GM19238 (cell line): ENCODE results near the gene KIF26B.
"Not testable (repeated sequence)": the region's sequence is repeated elsewhere in the genome, so short reads cannot be mapped to it uniquely, and the experiment has no call there.

ENCODE experiments used
- DNase-seq: peaks from one replicate; pipeline ENCODE4 v3.0.0; 2011; ENCODE audit warnings: low spot score; ENCODE audit not compliant: insufficient read length

KIF26B gene

DNA sequence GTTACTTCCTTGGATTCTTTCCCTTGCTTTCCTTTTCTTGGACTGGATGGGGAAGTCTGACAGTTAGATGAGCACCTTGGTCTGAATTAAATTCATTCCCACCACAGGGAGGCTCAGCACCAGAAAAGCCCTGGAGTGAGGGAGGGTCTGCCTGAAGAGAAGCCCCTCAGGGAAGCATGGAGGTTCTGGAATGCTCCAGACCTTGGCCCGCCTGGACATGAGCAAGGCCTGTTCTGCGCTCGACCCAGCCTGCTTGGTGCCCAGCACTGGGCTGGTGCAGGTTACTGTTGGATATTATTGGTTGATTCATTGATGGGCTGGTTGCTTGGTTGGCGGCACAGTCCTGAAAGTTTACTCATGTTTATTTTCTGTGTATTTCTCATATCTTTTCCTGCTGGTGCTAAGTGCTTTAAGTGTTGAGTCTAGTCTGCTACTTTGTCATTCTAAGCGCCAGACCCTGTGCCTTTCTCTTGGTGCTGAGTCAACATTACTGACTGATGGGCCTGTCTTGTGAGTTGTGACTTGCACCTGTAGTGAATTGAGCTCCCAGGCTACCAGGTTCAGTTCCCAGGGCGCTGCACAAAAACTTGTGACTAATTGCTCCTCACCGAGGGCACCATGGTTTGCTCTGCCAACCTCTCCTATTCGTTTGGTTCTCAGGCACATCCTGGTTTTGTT lies 538.5 kb downstream of the KIF26B start:
- DNase-seq = no peak

DNA sequence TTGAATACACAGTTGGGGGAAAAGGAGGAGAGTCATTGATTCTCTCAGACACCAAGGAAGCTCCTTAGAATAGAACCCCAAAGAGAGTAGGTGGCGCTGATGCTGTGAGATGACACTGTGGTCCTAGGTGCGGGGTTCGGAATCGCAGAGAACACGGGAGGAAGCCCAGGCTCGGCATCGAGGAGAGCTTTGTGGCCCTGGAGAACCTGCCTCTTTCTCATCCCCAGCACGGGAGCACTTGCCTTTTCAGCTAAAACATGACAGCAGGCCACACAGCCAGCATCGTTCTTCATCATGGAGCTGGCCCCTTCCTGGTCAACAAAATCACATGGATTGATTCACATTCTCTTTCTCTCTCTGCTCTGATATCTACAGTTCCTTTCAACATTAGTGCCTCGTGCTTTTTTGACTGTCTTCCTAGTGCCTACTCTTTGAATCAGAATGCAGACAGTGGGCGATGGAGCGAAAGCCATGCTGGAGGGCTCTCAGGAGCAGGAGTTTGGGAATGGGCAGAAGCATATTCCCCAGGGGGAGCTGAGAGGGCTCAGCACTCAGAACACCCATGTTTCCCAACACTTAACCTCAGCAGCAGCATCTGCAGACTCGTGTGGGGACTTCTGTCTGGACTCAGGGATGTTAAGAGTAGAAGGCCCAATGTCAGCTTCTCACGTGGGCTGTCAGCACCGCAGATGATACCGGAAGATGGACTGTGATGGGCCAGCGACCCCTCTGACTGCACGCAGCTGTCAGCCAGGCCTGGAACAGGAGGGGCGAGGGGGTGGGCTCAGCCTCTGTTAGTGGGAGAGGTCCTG lies 539.4 kb downstream of the KIF26B start:
- no peak for DNase-seq

DNA sequence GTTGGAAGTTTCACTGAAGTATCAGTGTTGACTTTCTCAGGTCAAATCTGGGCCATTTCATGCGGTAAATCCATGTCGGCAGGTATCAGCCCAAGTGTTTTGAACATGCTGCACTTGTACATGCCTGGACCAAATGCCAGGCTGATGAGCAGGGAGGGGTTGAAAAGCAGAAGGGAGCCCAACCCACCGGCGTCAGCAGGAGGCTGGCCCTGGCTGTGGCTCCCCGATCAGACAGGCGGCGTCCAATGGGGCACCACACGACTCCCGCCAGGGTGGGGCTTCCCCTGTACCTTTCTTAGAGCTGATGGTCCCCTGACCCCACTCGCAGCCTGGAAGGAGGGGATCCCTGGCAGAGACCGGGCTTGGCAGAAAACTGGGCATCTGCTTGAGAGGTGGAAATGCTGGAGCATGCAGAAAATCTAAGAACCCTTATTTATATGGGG lies 540.0 kb downstream of the KIF26B start:
- no peak for DNase-seq

DNA sequence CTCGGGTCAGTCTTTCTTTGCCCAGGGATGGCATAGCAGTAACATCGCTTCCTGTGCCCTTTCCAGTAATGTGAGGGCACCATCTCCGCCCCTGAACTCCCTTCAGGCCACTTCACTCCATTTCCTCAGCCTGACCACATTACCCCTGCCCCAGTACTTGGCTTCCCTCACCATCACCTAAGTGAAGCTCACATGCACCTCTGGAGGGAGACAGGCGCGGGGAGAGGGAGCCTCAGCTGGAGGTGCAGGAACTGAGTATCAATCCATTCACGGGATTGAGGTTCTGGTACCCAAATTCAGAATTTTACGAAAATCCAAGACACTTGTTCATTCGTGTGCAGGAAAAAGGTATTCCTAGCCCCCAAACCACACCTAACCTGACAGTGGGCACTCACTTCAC lies 540.4 kb downstream of the KIF26B start:
- DNase-seq = no peak

DNA sequence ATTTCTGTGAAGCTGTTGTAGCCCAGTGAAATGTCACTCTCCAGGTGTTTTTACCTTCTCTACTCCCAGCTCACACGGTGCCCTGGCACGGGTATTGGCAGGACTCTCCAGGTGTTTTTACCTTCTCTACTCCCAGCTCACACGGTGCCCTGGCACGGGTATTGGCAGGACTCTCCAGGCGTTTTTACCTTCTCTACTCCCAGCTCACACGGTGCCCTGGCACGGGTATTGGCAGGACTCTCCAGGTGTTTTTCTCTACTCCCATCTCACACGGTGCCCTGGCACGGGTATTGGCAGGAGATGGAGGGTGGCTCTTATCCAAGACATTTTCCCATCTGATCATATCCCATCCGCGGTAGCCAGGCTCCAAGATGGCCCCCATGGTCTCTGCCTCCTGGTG lies 540.9 kb downstream of the KIF26B start:
- DNase-seq = not testable (repeated sequence)

DNA sequence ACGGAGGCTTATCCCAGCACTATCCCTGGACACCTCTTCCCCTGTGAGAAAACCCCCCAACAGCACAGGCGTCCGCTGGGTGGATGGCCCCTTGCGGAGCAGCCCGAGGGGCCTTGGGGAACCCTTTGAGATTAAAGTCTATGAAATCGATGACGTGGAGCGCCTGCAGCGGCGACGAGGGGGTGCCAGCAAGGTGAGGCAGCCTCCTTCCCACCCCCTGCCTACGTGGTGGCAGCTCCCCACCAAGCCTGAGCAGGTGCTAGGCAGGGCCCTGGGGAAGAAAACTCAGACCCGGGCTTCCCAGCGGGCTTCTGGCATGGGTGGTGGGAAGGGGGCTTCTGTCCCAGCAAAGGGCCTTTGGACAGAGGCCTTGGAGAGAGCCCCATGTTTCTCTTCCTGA lies 543.3 kb downstream of the KIF26B start:
- no peak for DNase-seq

DNA sequence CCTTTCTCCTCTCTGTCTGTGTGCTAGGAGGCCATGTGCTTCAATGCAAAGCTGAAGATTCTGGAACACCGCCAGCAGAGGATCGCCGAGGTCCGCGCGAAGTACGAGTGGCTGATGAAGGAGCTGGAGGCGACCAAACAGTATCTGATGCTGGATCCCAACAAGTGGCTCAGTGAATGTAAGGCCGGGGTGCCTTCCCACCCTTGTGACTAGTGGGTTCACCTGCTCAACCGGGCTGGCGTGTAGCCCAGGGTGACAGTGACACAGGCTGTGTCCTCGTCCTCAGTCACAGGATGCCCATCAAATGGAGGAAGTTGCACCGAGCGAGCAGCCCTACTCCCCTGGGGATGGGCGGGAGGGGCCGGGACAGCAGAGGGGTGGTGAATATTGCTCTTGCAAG lies 544.1 kb downstream of the KIF26B start:
- DNase-seq = no peak

DNA sequence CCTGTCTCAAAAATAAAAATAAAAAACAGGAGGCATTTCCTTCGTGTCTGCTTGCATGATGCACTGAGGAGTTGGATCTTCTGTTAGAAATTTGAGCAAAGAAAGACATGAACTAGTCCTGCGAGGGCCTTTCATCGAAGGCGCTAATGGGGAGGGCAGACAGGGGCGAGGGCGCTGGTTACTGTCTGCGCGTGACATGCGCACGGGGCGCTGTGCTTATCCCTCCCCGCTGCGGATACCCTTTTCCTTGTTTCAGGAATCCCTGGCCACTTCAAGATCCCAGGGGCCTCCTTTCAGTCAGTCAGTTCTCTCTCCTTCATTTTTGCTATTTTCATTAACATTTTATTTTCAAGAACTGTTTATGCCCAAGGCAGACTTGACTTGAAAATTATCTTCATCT lies 545.8 kb downstream of the KIF26B start:
- DNase-seq = no peak

DNA sequence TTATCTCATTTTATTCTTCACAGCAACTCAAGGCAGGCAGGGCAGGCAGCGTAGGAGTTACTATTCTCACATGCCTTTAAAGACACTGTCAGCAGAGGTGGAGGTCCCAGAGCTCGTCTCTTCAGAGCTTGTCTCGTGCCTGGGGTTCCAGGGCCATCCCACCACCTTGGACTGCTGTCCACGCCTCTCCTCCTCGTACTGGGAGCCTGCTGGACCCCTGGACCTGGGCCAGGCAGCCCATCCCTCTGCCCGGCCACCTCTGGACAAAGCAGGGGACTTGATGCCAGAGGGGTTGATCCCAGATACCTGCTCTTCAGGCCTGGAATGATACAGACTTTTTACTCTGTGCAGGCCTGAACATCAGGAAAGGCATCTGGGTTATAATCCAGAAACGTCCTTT lies 546.8 kb downstream of the KIF26B start:
- no peak for DNase-seq

DNA sequence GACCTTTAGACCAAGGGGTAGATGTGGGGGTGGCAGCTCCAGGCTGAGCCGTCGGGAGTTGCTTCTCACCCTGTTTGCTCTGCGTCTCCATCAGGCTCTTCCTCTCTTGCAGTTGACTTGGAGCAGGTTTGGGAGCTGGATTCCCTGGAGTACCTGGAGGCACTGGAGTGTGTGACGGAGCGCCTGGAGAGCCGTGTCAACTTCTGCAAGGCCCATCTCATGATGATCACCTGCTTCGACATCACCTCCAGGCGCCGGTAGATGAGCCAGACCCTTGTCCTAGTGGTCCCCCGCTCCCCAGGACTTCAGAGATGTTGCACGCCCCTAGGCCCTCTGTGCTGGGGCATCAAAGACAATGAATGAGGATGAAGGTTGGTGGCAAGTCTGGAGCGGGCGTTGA lies 547.6 kb downstream of the KIF26B start:
- DNase-seq = no peak

DNA sequence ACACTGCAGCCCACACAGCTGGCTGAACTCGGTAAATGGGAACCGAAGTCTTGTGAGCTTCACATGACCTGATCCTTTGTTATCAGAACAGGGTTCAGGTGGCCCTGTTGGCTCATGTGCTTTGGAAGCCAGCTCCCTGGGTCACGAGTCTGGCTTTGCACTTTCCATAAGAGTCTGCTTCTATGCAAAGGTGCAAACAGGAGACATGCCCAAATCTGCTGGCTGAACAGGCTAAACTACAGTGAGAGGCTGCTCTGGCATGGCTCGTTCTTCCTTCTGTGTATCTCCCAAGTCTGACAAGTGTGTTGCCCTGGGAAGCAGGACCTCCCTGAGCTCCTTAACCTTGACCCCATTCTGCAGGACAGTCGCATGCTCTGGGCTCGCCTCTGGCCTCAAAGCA lies 549.6 kb downstream of the KIF26B start:
- no peak for DNase-seq

DNA sequence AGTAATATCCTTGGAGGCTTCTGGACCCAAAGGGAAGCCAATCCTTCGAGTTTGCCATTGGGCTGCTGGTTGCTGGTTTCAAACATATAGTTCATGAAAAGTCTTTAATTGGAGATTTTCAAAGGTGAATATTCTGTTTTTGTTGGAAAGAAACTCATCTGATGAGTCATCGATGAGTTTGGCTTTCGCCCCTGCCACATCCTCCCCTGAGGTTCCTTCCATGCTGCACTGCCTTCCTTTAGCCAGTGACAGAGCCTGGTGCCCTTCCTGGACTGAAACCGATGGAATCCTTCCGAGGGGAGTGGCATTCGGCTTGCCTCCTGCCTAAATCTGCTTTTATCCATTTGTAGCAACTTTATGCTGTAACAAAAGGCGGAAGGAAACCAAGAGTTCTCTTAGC lies 550.0 kb downstream of the KIF26B start:
- no peak for DNase-seq

DNA sequence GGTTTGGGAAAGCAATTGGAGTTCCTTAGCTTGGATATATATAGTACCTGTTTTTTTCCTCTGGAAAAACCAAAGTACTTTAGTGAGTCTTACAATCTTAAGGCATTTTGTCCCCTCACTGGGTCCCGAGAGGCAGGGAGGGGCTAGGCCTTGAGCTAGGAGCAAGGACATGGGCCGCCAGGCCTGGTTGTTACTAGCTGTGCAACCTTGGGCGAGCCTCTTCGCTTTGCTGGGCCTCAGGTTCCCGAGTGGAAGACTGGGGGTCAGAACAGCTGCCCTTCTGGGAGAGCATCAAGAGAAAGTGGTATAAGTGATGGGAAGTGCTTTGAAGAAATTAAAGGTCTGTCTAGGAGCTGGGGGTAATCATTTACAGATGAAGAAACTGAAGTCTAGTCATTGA lies 553.2 kb downstream of the KIF26B start:
- no peak for DNase-seq

DNA sequence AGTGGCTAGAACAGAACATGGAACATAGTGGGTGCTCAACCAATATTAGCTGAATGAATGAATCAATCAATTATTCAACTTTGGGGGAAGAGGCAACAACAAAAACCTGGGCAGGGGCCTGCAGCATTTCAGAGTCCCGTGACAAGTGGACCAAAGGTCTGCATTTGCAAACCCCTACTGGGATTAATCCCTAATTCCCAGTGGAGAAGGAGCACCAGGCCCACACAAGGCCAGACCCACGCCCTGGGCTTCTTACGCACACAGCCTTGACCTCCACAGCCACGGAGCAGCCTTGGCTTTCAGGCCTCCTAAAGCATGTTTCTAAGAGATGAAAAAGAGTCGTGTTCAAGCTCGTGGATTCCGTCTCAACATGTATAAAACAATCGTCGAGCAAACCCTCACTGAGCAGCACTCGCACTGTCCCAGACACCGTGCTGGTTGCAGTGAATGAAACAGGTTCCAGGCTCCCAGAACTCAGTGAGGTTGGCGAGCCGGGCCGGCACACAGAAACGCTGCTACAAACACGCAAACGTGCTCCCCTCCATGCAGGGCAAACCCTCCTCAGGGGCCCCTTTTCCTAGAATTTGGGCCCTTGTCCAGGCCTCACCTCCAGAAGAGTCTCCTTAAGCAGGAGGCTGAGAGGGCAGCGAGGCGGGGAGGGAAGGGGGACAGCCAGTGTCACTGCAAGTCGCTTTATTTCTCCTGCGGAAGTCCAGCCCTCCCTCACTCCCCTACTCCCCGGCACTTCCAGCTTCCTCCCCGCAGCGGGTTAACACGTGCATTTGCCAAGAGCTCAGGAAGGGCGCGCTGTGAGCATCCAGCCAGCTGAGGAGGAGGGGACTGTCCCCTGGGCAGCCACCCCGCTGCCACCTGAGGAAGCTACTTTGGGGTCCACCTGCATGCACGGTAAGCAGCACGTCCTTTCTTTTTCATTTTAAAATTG lies 556.4 kb downstream of the KIF26B start:
- no peak for DNase-seq

DNA sequence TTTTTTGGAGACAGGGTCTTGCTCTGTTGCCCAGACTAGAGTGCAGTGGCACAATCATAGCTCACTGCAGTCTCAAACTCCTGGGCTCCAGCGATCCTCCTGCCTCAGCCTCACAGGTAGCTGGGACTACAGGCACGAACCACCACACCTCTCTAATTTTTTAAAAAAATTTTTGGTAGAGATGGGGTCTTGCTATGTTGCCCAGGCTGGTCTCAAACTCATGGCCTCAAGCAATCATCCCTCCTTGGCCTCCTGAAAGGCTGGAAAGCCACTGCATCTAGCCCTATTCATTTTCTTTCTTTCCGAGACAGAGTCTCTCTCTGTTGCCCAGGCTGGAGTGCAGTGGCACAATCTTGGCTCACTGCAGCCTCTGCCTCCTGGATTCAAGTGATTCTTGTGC lies 559.2 kb downstream of the KIF26B start:
- not testable (repeated sequence) for DNase-seq

DNA sequence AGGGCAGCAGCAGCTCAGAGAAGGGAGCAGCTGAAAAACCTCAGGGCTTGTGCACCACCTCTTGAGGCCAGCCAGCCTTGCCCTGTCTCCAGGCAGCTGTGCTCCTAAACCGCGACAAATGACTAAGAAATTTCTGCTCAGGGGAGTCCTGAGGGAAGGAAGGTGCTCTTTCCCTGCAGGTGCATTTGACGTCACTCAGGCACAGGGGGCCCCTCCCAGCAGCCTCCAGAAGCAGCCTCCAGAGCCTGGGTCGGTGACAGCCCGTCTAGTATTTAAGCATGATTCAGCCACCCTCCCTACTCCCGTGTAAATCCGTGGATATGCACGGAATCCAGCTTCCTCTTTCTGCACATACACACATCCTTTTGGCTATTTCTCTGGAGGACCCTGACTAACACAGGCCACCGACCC lies 560.5 kb downstream of the KIF26B start:
- no peak for DNase-seq

DNA sequence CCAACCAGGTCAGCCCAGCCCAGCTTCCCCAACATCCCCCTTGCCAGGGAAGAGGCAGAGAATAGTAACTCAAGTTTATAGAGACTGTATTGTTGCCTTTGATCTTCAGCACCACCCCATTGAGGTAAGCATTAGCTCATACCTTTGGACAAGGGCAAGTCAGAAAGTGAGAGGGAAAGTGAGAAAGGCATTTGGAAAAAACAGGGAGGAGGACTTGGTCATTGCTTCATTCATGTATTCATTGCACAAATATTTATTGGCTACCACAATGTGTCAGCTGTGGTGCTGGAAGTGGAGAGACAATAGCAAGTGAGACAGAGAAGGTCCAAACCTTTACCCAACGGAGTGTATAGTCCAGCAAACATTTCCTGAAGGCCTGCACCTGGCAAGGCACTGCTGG lies 561.2 kb downstream of the KIF26B start:
- no peak for DNase-seq

DNA sequence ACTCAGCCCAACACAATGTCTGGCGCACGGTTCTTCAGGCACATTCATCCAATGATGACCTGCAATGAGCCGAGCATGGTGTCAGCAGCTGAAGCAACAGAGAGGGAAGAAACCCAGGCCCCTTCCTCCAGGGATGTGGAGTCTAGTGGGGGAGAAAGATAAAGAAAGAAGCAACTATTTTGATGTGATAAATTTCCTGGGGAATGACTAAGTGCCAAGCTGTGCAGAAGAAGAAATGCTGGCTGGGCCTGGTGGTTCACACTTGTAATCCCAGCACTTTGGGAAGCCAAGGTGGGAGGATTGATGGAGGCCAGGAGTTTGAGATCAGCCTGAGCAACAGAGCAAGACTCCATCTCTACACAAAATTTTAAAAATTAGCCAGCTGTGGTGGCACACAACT lies 561.8 kb downstream of the KIF26B start:
- no peak for DNase-seq

DNA sequence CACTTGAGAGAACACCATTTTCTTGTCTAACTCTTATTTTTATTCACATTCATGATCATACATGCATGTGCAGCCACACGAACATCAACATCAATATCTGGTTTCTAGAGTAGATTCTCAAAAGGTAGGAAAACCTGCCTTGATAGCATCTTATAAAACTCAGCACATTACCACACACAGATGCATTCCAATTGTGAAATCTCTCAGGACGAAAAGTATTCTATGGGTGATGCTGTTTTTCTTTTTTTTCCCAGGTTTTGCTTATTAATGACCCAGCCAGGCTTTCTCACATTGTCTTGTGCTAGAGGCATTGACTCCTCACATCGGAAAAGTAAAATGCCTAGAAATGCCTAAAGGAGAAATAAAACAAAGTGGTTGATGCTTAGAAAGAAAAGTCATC lies 562.8 kb downstream of the KIF26B start:
- no peak for DNase-seq

DNA sequence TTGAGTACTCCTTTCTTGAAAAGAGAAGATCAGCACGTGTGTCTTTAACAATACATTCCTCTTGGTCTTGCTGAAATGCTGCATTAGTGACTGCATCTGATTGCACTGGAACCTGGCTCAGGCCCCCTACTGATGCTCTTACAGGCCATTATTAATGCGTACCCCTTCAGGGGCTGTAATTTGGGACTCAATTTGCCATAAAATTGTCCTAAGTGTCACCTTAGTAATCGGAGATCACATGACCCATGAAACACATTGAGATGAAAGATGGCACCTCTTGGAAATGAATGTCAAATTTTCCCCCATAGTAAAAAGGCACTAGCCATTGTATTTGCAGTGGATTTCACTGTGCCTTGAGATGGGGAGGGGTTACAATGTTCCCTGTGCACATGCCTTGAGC lies 563.3 kb downstream of the KIF26B start:
- DNase-seq = no peak

DNA sequence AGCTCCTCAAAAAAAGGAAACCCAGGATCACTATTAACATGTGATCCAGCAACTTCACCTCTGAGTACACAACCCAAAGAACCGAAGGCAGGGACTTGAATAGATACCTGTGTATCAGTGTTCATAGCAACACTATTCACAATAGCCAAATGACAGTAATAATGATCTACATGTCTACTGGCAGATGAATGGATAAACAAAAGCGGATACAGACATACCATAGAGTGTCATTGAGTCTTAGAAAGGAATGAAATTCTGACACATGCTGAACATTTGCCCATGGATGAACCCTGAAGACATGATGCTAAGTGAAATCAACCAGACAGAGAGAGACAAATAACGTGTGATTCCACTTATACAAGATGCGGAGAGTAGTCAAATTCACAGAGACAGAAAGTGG lies 564.2 kb downstream of the KIF26B start:
- no peak for DNase-seq

DNA sequence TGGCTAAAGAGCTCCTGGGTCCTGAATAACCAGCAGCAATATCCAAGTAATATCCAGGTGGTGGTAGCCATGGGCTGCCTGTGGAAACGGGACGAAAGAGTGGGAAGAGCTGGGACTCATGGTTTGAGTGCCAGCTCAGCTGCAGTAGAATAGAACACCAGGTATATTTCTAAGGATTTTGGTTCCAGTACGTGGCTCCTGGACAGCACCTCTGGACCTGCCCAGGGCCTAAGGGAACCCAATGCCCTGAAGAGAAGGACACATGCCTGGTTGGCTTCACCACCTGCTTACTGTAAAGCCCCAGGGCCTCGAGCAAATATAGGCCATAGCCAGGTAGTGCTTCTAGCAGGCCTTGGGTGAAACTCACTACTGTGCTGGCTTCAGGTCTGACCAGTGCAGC lies 566.7 kb downstream of the KIF26B start:
- DNase-seq = no peak
